Osteoblast (primary cell): Measurements from ENCODE around the gene UGT3A1. TPM values are rescaled to one million over a fixed set of nuclear protein-coding genes. Genes with fewer than 3 reads are reported as not detected.
"Not testable (repeated sequence)": the region's sequence is repeated elsewhere in the genome, so short reads cannot be mapped to it uniquely, and the experiment has no call there.

Experiments
- DNase-seq: peaks from one replicate; pipeline ENCODE4 v3.0.0; 2011; ENCODE audit warnings: low spot score, mixed read lengths; ENCODE audit not compliant: insufficient read length; ENCODE audit errors: missing footprints
- H2AFZ ChIP-seq: 2 replicates; pipeline ENCODE4 v1.6.0; 2011; ENCODE audit warnings: mild to moderate bottlenecking, low read length
- H3K27ac ChIP-seq: 2 replicates; pipeline ENCODE4 v1.5.1; 2011; ENCODE audit warnings: mild to moderate bottlenecking, low read depth, low read length, moderate library complexity
- H3K27me3 ChIP-seq: 2 replicates; pipeline ENCODE4 v1.6.0; 2012; ENCODE audit warnings: mild to moderate bottlenecking, control low read depth, inconsistent platforms, low read length, moderate library complexity; ENCODE audit not compliant: insufficient read depth
- H3K36me3 ChIP-seq: 2 replicates; pipeline ENCODE4 v1.5.1; 2011; ENCODE audit warnings: mild to moderate bottlenecking, low read length, control low read depth, moderate library complexity; ENCODE audit not compliant: insufficient read depth
- H3K4me1 ChIP-seq: 2 replicates; pipeline ENCODE4 v1.5.1; 2011; ENCODE audit warnings: mild to moderate bottlenecking, low read length, control low read depth, moderate library complexity; ENCODE audit not compliant: insufficient read depth
- H3K4me2 ChIP-seq: 2 replicates; pipeline ENCODE4 v1.6.0; 2011; ENCODE audit warnings: mild to moderate bottlenecking, low read length; ENCODE audit not compliant: insufficient read depth
- H3K4me3 ChIP-seq: fragments of 200-600 bp; sonication (generic); 3 replicates; pipeline ENCODE4 v1.5.1; 2012; ENCODE audit warnings: mild to moderate bottlenecking, low read length, inconsistent platforms; ENCODE audit not compliant: insufficient read depth
- H3K79me2 ChIP-seq: 2 replicates; pipeline ENCODE4 v1.6.0; 2012; ENCODE audit warnings: mild to moderate bottlenecking, low read length, control low read depth, inconsistent platforms; ENCODE audit not compliant: insufficient read depth
- H3K9me3 ChIP-seq: 2 replicates; pipeline ENCODE4 v1.5.1; 2011; ENCODE audit warnings: low read depth, low read length, control low read depth
- H4K20me1 ChIP-seq: 2 replicates; pipeline ENCODE4 v1.6.0; 2012; ENCODE audit warnings: mild to moderate bottlenecking, low read length, control low read depth; ENCODE audit not compliant: insufficient read depth
- total RNA-seq: library from RNA; depleted of rRNA; stranded (reverse); fragments of >200 nt; gene quantifications from 2 replicates; pipeline ENCODE4 v1.2.3, GENCODE V29; 2012
- TF ChIP-seq, protein P1 (sequence below): IDR thresholded peaks from 2 replicates; pipeline ENCODE4 v1.5.1; 2011; ENCODE audit warnings: mild to moderate bottlenecking, low read depth, low read length, moderate library complexity; ENCODE audit errors: extremely low read depth

The UGT3A1 gene
- total RNA-seq, 1 donor, result not detected

DNA sequence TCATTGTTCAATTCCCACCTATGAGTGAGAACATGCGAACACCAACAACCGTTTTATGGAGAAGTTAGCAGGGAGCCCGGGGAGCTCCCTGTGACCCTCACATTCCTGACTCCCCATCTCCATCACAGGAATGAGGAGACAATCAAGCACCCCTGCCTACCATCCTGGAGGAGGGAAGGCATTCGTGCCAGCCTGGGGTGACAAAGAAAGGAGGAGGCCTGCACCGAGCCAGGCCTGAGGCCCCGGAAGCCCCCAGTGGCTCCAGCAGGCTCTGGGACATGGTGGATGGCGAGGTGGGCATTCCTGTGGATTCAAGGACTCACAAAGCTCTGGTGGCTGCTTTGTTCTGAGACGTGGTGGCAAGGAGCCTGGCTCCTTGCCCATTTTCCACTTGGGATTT lies 36.5 kb upstream of the UGT3A1 start:
- no peak overlapping the region for H3K27ac ChIP-seq
- no peak for DNase-seq
- H3K4me1 ChIP-seq, result no peaks in the 10 kb centered on the region
- H3K79me2 ChIP-seq, result no peaks in the 10 kb centered on the region
- no peak overlapping the region for H2AFZ ChIP-seq
- H3K4me2 ChIP-seq, result no peak overlapping the region
- TF ChIP-seq, protein P1, sequence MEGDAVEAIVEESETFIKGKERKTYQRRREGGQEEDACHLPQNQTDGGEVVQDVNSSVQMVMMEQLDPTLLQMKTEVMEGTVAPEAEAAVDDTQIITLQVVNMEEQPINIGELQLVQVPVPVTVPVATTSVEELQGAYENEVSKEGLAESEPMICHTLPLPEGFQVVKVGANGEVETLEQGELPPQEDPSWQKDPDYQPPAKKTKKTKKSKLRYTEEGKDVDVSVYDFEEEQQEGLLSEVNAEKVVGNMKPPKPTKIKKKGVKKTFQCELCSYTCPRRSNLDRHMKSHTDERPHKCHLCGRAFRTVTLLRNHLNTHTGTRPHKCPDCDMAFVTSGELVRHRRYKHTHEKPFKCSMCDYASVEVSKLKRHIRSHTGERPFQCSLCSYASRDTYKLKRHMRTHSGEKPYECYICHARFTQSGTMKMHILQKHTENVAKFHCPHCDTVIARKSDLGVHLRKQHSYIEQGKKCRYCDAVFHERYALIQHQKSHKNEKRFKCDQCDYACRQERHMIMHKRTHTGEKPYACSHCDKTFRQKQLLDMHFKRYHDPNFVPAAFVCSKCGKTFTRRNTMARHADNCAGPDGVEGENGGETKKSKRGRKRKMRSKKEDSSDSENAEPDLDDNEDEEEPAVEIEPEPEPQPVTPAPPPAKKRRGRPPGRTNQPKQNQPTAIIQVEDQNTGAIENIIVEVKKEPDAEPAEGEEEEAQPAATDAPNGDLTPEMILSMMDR, result no peak
- no peaks in the 10 kb centered on the region for H3K36me3 ChIP-seq
- no peaks in the 10 kb centered on the region for H3K9me3 ChIP-seq
- H3K27me3 ChIP-seq, result no peaks in the 10 kb centered on the region
- H3K4me3 ChIP-seq, result no peak overlapping the region
- no peaks in the 10 kb centered on the region for H4K20me1 ChIP-seq

DNA sequence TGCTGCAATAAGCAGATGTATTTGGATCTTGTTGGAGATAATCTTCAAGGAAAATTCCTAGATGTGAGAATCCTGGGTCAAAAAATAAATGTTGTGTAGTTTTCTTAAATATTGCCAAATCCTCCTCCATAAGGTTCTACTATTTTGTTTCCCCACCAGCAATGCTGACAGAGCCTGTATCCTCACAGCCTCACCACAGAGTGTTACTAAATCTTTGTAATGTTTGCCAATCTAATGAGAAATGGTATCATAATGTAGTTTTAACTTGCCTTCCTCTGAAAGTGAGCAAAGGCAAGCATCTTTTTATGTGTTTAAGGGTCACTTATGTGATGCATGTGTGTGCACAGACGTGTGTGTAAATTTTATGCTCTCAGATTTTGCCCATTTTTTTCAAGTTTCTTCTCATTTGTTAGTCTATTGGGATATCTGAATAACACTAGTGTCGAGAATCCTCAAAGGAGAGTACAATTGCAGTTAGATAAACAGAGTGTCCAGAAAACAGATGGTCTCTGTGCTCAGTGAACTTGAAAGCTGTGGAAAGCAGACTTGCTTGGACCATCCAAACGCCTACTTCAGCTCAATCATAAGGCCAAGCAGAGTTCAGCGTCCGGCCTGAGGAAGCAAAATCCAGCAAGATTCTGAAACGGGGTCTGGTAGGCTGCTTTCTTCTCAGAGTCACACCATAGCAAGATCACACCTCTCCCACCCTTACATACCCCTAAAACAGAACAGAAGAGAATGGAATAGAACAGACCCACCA lies 35.7 kb upstream of the UGT3A1 start:
- DNase-seq, result no peak
- TF ChIP-seq, protein P1, result no peak
- Histone ChIP-seq H2AFZ (no peak overlapping the region), H3K36me3 (no peaks in the 10 kb centered on the region), H3K4me1 (no peaks in the 10 kb centered on the region), H4K20me1 (no peaks in the 10 kb centered on the region), H3K9me3 (no peaks in the 10 kb centered on the region), H3K79me2 (no peaks in the 10 kb centered on the region), H3K4me3 (no peak overlapping the region), H3K27me3 (no peaks in the 10 kb centered on the region), H3K4me2 (no peak overlapping the region), H3K27ac (no peak overlapping the region)

DNA sequence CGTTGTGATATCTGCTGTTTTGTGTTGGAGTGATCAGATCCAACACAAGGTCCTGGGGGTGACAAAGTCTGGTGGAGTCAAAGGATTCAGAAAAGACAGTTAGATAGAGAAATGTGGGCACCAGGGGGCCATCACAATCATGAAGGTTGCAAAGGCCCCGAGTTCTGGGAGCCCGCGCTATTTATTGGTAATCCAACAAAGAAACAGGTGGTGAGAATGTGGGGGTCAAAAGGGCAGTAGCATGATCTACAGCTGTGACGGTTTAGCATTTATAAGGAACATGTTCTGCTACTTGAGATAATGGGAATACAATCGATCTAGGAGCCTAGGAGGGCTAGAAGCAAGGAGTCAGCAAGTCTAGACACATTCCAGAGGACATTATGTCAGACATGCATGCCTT lies 31.1 kb upstream of the UGT3A1 start:
- H3K27ac ChIP-seq, H3K4me3 ChIP-seq, H3K4me2 ChIP-seq, H3K27me3 ChIP-seq, H3K36me3 ChIP-seq, H4K20me1 ChIP-seq, H3K79me2 ChIP-seq, H2AFZ ChIP-seq, DNase-seq, H3K4me1 ChIP-seq, H3K9me3 ChIP-seq: not testable (repeated sequence)

DNA sequence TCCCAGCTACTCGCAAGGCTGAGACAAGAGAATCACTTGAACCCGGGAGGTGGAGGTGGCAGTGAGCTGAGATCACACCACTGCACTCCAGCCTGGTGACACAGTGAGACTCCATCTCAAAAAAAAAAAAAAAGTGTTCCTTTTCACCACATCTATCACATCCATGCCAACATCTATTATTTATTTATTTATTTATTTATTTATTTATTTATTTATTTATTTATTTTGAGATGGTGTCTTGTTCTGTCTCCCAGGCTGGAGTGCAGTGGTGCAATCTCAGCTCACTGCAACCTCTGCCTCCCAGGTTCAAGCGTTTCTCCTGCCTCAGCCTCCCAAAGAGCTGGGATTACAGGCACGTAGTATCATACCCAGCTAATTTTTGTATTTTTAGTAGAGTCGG lies 28.4 kb upstream of the UGT3A1 start:
- H2AFZ ChIP-seq, H3K4me1 ChIP-seq, H3K4me3 ChIP-seq, H3K9me3 ChIP-seq, H3K27ac ChIP-seq, H4K20me1 ChIP-seq, DNase-seq, H3K36me3 ChIP-seq, H3K4me2 ChIP-seq, H3K79me2 ChIP-seq, H3K27me3 ChIP-seq: not testable (repeated sequence)

DNA sequence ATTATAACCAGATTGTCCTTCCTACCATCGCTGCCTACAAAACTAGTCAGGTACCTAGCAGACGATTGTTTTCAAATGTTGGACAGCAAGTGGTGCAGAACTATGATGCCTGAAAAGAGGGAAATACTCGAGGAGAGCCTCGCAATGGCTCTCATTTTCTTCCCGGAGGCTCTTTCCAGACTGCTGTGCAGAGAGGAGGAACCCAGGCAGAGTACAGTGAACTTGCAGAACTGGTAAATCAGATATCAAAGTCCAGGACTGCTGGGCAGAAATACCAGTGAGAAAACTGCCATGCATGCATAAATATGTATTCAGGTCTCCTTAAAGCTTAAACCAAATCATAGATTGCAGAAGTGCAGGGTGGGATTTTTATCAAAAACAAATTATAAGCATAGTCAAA lies 26.4 kb upstream of the UGT3A1 start:
- Histone ChIP-seq H2AFZ (no peak overlapping the region), H3K79me2 (no peaks in the 10 kb centered on the region), H3K27ac (no peak overlapping the region), H3K4me1 (no peaks in the 10 kb centered on the region), H3K4me3 (no peak overlapping the region), H3K9me3 (no peaks in the 10 kb centered on the region), H3K4me2 (no peak overlapping the region), H3K27me3 (no peaks in the 10 kb centered on the region), H3K36me3 (no peaks in the 10 kb centered on the region), H4K20me1 (no peaks in the 10 kb centered on the region)
- DNase-seq, result no peak
- TF ChIP-seq, protein P1, result no peak
